Thyroid gland (tissue), 4 donors: Measurements from ENCODE around the gene LNPEP. TPM values are rescaled to one million over a fixed set of nuclear protein-coding genes. Genes with fewer than 3 reads are reported as not detected.

ENCODE experiments used
- DNase-seq, 2 donors: peaks; one replicate each; pipeline ENCODE4 v3.0.0-alpha.2; 2019
- H3K27ac ChIP-seq, 3 donors: fragments of 200-600 bp; sonication (generic); 1 replicate in 2 of 3; 2 replicates in 1 of 3; pipeline ENCODE4 v1.5.1; 2016 to 2019; ENCODE audit warnings: mild to moderate bottlenecking in 1 of 3, moderate library complexity in 1 of 3
- H3K27me3 ChIP-seq: fragments of 200-600 bp; sonication (generic); one replicate; pipeline ENCODE4 v1.5.1; 2019
- H3K36me3 ChIP-seq, 2 donors: fragments of 200-600 bp; sonication (generic); one replicate each; pipeline ENCODE4 v1.5.1; 2016 to 2019
- H3K4me1 ChIP-seq, 2 donors: fragments of 200-600 bp; sonication (generic); one replicate each; pipeline ENCODE4 v1.5.1; 2017 to 2019
- H3K4me3 ChIP-seq, 3 donors: fragments of 200-600 bp; sonication (generic); replicated peaks in 1 of 3; 1 replicate in 2 of 3; 2 replicates in 1 of 3; pipeline ENCODE4 v1.5.1; 2016; ENCODE audit warnings: mild to moderate bottlenecking in 1 of 3
- H3K9me3 ChIP-seq: fragments of 200-600 bp; sonication (generic); one replicate; pipeline ENCODE4 v1.5.1; 2017
- POLR2A ChIP-seq, 2 donors: fragments of 450-650 bp; IDR thresholded peaks; one replicate each; pipeline ENCODE4 v1.6.1; 2017; ENCODE audit warnings: antibody characterized with exemption in 2 of 2, mild to moderate bottlenecking in 2 of 2, moderate library complexity in 1 of 2
- WGBS, 2 donors: methylation state at CpG; one replicate each; pipeline ENCODE4 v1.1.5; 2017; 5-methylcytosine and 5-hydroxymethylcytosine counted together
- intact Hi-C: fragments of 100-400 bp; cut with DNase I; formaldehyde crosslinking; loops from one replicate; pipeline ENCODE4 v1.15.1; 2023
- total RNA-seq, 4 donors: library from RNA; depleted of rRNA; stranded (reverse); fragments of >200 nt; gene quantifications; one replicate each; pipeline ENCODE4 v1.2.3, GENCODE V29; 2016
- TF ChIP-seq, protein P1 (sequence below), 6 experiments: fragments of 200-600 bp in 3 of 6; fragments of 450-650 bp in 3 of 6; sonication (generic) in 3 of 6; IDR thresholded peaks; one replicate each; pipeline ENCODE4 v1.5.1; 2016 to 2019; ENCODE audit warnings: antibody characterized with exemption in 6 of 6, mild to moderate bottlenecking in 2 of 6, inconsistent platforms in 1 of 6, moderate library complexity in 1 of 6

LNPEP gene
- total RNA-seq, 4 donors from 2014 or later = 35.0 to 59.9 (median 45.2) TPM

DNA sequence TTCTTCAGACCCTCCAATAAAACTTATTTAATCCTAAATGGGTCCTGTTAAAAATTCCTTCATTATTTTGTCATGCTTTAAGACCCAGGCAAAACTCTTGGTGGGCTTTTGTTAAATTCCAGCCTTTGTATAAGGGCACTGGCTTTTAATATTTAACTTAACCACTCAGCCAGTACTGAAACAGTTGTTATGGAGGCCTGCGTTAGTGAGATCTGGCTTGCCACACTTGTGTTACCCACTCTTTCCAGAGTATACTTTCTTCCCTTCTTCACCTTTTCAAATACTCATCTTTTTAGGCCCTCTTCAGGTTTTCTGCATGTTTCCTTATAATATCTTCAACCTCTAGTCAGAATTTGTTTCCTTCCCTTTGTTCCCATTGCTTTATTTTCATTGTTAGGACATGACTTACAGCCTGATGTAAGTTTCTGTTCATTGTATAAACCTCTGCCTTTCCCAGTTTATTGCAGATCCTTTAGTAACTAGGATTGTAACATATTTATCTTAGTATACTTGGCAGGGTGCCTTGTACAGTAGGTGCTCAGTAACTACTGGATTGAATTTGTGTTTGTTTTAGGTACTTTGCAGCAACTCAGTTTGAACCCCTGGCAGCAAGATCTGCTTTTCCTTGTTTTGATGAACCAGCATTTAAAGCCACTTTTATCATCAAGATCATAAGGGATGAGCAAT is 48.8 kb downstream of the LNPEP start:
- WGBS, 2 donors = 46 to 55% methylated on average over 1 of the region's 1 CpG
- Histone ChIP-seq H3K36me3 (peaks cover 0 to 4% of the 10 kb centered on the region in 2 donors), H3K9me3 (no peaks in the 10 kb centered on the region), H3K4me3 (no peak overlapping the region), H3K4me1 (no peaks in the 10 kb centered on the region), H3K27me3 (no peaks in the 10 kb centered on the region), H3K27ac (no peak overlapping the region)
- intact Hi-C loops = no loop called here
- no peak for TF ChIP-seq POLR2A (IDR thresholded peaks at IDR 0.05)
- TF ChIP-seq, protein P1, sequence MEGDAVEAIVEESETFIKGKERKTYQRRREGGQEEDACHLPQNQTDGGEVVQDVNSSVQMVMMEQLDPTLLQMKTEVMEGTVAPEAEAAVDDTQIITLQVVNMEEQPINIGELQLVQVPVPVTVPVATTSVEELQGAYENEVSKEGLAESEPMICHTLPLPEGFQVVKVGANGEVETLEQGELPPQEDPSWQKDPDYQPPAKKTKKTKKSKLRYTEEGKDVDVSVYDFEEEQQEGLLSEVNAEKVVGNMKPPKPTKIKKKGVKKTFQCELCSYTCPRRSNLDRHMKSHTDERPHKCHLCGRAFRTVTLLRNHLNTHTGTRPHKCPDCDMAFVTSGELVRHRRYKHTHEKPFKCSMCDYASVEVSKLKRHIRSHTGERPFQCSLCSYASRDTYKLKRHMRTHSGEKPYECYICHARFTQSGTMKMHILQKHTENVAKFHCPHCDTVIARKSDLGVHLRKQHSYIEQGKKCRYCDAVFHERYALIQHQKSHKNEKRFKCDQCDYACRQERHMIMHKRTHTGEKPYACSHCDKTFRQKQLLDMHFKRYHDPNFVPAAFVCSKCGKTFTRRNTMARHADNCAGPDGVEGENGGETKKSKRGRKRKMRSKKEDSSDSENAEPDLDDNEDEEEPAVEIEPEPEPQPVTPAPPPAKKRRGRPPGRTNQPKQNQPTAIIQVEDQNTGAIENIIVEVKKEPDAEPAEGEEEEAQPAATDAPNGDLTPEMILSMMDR (IDR thresholded peaks at IDR 0.05) = no peak
- no peak for DNase-seq

DNA sequence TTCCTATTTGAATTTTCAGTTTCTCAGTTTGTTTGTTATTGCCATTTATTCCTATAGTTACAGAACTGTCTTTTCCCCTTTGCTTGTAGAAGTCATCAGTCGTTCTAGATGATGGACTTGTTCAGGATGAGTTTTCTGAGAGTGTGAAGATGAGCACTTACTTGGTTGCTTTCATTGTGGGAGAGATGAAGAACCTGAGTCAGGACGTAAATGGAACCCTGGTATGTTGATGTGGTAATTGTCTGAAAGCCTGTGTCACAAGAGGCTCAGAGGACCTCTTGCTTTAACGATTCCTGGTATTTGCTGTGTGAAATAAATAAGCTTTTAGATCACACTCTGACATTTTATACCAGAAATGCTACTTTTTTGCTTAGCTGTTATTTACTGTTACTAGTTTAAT is 50.6 kb downstream of the LNPEP start:
- TF ChIP-seq POLR2A (IDR thresholded peaks at IDR 0.05) = no peak
- TF ChIP-seq, protein P1 (IDR thresholded peaks at IDR 0.05) = no peak
- WGBS, 2 donors = 88 to 92% methylated on average over 3 of the region's 3 CpGs

DNA sequence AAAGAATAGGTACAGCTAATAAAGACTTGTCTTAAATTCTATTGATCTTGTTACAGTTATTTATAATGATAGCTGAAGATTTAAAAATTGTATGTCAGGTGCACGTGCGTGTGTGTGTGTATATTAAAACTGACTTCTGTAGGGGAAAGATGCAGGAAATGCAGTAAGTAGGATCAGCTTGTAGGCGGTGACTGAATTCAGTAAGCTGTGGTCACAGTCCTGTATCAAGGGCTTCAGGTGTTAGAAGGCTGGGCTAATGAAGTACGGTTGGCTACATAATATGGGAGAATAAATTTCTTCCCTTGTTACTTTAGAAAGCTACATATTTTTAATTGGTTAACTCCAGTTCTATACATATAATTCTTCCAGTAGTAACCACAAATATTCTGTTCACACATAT is 54.2 kb downstream of the LNPEP start:
- Histone ChIP-seq H3K4me3 (no peak overlapping the region), H3K36me3 (peaks cover 0 to 4% of the 10 kb centered on the region in 2 donors), H3K27ac (no peak overlapping the region), H3K4me1 (no peaks in the 10 kb centered on the region), H3K9me3 (no peaks in the 10 kb centered on the region), H3K27me3 (no peaks in the 10 kb centered on the region)
- TF ChIP-seq, protein P1 (IDR thresholded peaks at IDR 0.05) = no peak
- TF ChIP-seq POLR2A (IDR thresholded peaks at IDR 0.05) = no peak
- intact Hi-C loops = loop anchor here (10.0 kb wide), 1 partner anchor 235 kb away; no protein-coding TSS in a partner anchor
- WGBS, 2 donors = 93 to 97% methylated on average over 4 of the region's 4 CpGs
- no peak for DNase-seq

More for the DNA sequence above, 50.6 kb downstream of the LNPEP start:
- no peaks in the 10 kb centered on the region for H3K4me1 ChIP-seq
- no peak overlapping the region for H3K27ac ChIP-seq
- no peak overlapping the region for H3K4me3 ChIP-seq
- no peak for DNase-seq
- intact Hi-C loops = no loop called here
- no peaks in the 10 kb centered on the region for H3K9me3 ChIP-seq
- H3K36me3 ChIP-seq = peaks cover 0 to 4% of the 10 kb centered on the region in 2 donors
- H3K27me3 ChIP-seq = no peaks in the 10 kb centered on the region

DNA sequence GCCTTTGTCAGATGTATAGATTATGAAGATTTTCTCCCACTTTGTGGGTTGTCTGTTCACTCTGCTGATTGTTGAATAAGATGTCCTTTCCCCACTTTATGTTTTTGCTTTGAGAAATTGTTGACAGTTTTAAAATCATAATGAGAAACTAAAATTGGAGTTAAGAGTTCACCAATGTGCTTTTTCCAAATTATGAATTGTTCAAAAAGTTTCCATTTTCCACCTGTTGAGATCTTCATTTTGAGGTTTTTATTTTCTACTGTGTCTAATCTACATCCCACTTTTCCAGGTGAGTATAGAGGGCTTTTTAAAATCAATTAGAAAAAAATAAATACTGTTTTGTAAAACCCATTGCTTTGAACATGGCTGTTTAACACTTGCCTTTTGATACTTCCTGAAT is 55.8 kb downstream of the LNPEP start:
- intact Hi-C loops = loop anchor here (10.0 kb wide), 1 partner anchor 237 kb away; no protein-coding TSS in a partner anchor
- peaks cover 0 to 1% of the 10 kb centered on the region in 2 donors for H3K36me3 ChIP-seq
- no peaks in the 10 kb centered on the region for H3K27me3 ChIP-seq

DNA sequence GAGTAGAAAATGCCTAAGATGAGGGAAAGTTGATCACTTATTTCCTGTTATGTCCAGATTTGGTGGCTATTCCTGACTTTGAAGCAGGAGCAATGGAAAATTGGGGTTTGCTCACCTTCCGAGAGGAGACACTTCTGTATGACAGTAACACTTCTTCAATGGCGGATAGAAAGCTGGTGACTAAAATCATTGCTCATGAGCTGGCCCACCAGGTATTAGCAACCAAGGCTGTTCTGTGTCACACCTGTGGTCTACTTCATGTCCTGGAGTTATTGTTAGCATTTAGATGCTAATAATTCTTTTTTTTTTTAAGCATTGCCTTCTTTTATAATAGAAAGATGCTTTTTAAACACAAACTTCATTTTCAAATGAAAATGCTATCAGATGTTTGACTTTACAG is 57.9 kb downstream of the LNPEP start:
- intact Hi-C loops = loop anchor here (10.0 kb wide), 1 partner anchor 239 kb away; no protein-coding TSS in a partner anchor
- no peak for DNase-seq
- H3K9me3 ChIP-seq = no peaks in the 10 kb centered on the region
- no peaks in the 10 kb centered on the region for H3K36me3 ChIP-seq
- no peak for TF ChIP-seq POLR2A (IDR thresholded peaks at IDR 0.05)
- TF ChIP-seq, protein P1 (IDR thresholded peaks at IDR 0.05) = no peak
- no peaks in the 10 kb centered on the region for H3K4me1 ChIP-seq
- no peak overlapping the region for H3K27ac ChIP-seq
- WGBS, 2 donors = 91 to 99% methylated on average over 2 of the region's 2 CpGs
- H3K27me3 ChIP-seq = no peaks in the 10 kb centered on the region
- H3K4me3 ChIP-seq = no peak overlapping the region

More for the DNA sequence above, 55.8 kb downstream of the LNPEP start:
- no peaks in the 10 kb centered on the region for H3K4me1 ChIP-seq
- TF ChIP-seq POLR2A (IDR thresholded peaks at IDR 0.05) = no peak
- TF ChIP-seq, protein P1 (IDR thresholded peaks at IDR 0.05) = no peak
- DNase-seq = no peak
- H3K4me3 ChIP-seq = no peak overlapping the region
- no peak overlapping the region for H3K27ac ChIP-seq
- H3K9me3 ChIP-seq = no peaks in the 10 kb centered on the region
